CD4-positive, CD25-positive, alpha-beta regulatory T cell (primary cell): ENCODE results near the gene TBC1D22A. TPM values are rescaled to one million over a fixed set of nuclear protein-coding genes. Genes with fewer than 3 reads are reported as not detected.

Experiments
- ATAC-seq, 2 donors: fragments of 150-1000 bp; cut with Tn5 transposase; one replicate each; pipeline ENCODE4 v1.10.0; 2021; ENCODE audit warnings: low read depth in 2 of 2, moderate number of reproducible peaks in 2 of 2, moderate library complexity in 1 of 2
- DNase-seq, 3 donors: peaks; one replicate each; pipeline versions ENCODE4 v3.0.0 to v3.0.0-alpha.2; 2012 to 2022; ENCODE audit warnings: mixed read lengths in 1 of 3
- H3K27ac ChIP-seq: one replicate; pipeline ENCODE4 v1.7.0; 2013; ENCODE audit warnings: mild to moderate bottlenecking, low read length; ENCODE audit not compliant: insufficient read depth, poor library complexity, severe bottlenecking
- H3K27me3 ChIP-seq: one replicate; pipeline ENCODE4 v1.7.0; 2013; ENCODE audit warnings: low read length; ENCODE audit not compliant: control insufficient read depth, insufficient read depth
- H3K36me3 ChIP-seq: one replicate; pipeline ENCODE4 v1.7.0; 2013; ENCODE audit warnings: mild to moderate bottlenecking, low read length, moderate library complexity; ENCODE audit not compliant: control insufficient read depth, insufficient read depth
- H3K4me1 ChIP-seq: 2 replicates; pipeline ENCODE4 v1.7.0; 2013; ENCODE audit warnings: mild to moderate bottlenecking, low read length; ENCODE audit not compliant: insufficient read depth, control insufficient read depth, poor library complexity, severe bottlenecking
- H3K4me3 ChIP-seq: one replicate; pipeline ENCODE4 v1.7.0; 2013; ENCODE audit warnings: low read depth, mild to moderate bottlenecking, low read length, moderate library complexity
- H3K9me3 ChIP-seq, 2 experiments: 1 replicate in 1 of 2; 2 replicates in 1 of 2; pipeline ENCODE4 v1.7.0; 2013; ENCODE audit warnings: low read length in 2 of 2, mild to moderate bottlenecking in 1 of 2, moderate library complexity in 1 of 2; ENCODE audit not compliant: control insufficient read depth in 2 of 2
- H3K27ac Mint-ChIP-seq, 3 donors: one replicate each; pipeline ENCODE4 v1.8.0; 2020 to 2022; ENCODE audit warnings: mild to moderate bottlenecking in 3 of 3, mixed read lengths in 3 of 3, moderate library complexity in 2 of 3
- H3K27me3 Mint-ChIP-seq: one replicate; pipeline ENCODE4 v1.8.0; 2022; ENCODE audit warnings: mild to moderate bottlenecking, mixed read lengths
- H3K36me3 Mint-ChIP-seq: one replicate; pipeline ENCODE4 v1.8.0; 2020; ENCODE audit warnings: mixed read lengths
- H3K4me1 Mint-ChIP-seq, 4 donors: one replicate each; pipeline ENCODE4 v1.8.0; 2020 to 2022; ENCODE audit warnings: mixed read lengths in 4 of 4, mild to moderate bottlenecking in 1 of 4
- H3K4me3 Mint-ChIP-seq, 4 donors: one replicate each; pipeline ENCODE4 v1.8.0; 2020 to 2022; ENCODE audit warnings: mild to moderate bottlenecking in 4 of 4, mixed read lengths in 4 of 4, moderate library complexity in 3 of 4
- H3K9me3 Mint-ChIP-seq, 7 donors: one replicate each; pipeline ENCODE4 v1.8.0; 2020 to 2022; ENCODE audit warnings: mixed read lengths in 7 of 7, mild to moderate bottlenecking in 3 of 7, moderate library complexity in 2 of 7
- polyA plus RNA-seq, 4 donors: library from polyadenylated mRNA; unstranded; fragments of 300-500 nt; fragmentation: Illumina TruSeq; gene quantifications; one replicate each; pipeline ENCODE4 v1.2.3, GENCODE V29; 2021
- total RNA-seq: library from RNA; stranded (reverse); gene quantifications from one replicate; pipeline ENCODE4 v1.2.3, GENCODE V29; 2022

TBC1D22A gene
- total and polyA plus RNA-seq, 5 donors from 2014 or later, result 19.8 to 42.5 (median 24.3) TPM

GRCh38 chr22:47017245-47017644, 254.8 kb downstream of the TBC1D22A start:
- Histone ChIP-seq H3K36me3 (no peaks in the 10 kb centered on the region), H3K9me3 (peaks cover 2 to 6% of the 10 kb centered on the region in 2 experiments), H3K27me3 (no peaks in the 10 kb centered on the region), H3K4me3 (no peak overlapping the region), H3K27ac (no peak overlapping the region), H3K4me1 (no peaks in the 10 kb centered on the region)
- peaks cover 0 to 11% (median 0%) of the 10 kb centered on the region in 7 donors for H3K9me3 Mint-ChIP-seq
- no peak overlapping the region for H3K4me3 Mint-ChIP-seq
- peaks cover 17% of the 10 kb centered on the region for H3K36me3 Mint-ChIP-seq
- DNase-seq, result no peak
- H3K4me1 Mint-ChIP-seq, result peaks cover 3 to 28% (median 17%) of the 10 kb centered on the region in 4 donors
- H3K27ac Mint-ChIP-seq, result no peak overlapping the region
- H3K27me3 Mint-ChIP-seq, result no peaks in the 10 kb centered on the region
- no peak for ATAC-seq

DNA sequence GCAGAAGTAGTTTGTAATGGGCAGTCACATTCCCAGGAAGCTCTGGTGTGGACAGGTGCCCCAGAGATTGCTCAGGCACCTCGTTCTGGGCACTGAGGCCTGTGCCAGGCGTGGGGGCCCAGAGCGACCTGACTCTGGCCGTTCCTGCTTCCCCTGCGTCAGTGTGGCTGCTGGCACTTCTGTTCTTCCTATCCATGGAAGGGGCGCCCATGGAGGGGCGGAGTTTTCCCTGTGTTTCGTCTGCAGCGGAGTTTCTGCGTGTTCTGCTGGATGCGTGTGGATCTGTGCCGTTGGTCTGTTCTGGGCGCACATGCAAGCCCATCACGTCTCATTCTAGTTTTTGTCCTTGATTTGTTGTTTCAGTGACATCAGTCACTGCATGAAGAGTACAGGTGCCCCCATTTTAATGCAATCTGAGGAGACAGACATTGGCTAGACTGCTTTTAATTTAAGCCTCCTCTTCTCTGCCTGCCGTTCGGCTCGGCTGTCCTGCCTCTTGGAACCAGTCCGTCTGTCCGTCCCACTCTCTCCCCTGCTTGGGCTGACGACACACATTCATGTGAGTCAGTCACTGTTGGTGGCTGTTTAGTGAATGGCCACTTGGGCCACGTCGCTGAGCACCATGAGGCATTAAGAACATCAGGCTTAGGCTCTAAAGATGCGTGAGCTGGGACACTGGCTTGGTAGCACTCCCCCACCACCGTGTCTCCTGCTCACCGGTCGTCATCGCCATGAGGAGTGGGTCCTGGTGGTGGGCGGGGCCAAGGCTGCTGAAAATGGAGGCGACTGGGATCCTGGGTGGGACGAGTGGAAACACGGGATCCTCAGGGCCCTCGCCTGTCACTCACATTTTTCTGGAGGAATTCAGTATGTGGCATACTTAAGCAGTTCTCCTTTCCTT, 255.8 kb downstream of the TBC1D22A start:
- no peaks in the 10 kb centered on the region for H3K27me3 Mint-ChIP-seq
- H3K27ac Mint-ChIP-seq, result no peak overlapping the region
- Histone ChIP-seq H3K4me3 (no peak overlapping the region), H3K9me3 (peaks cover 2 to 6% of the 10 kb centered on the region in 2 experiments), H3K4me1 (no peaks in the 10 kb centered on the region), H3K27ac (no peak overlapping the region), H3K36me3 (no peaks in the 10 kb centered on the region), H3K27me3 (no peaks in the 10 kb centered on the region)
- ATAC-seq (no peak), DNase-seq (no peak)
- H3K4me1 Mint-ChIP-seq, result peaks cover 8 to 30% (median 16%) of the 10 kb centered on the region in 4 donors
- H3K4me3 Mint-ChIP-seq, result no peak overlapping the region
- H3K9me3 Mint-ChIP-seq, result peaks cover 0 to 11% (median 0%) of the 10 kb centered on the region in 7 donors
- peaks cover 12% of the 10 kb centered on the region for H3K36me3 Mint-ChIP-seq

- ATAC-seq (no peak), DNase-seq (no peak)
- Histone ChIP-seq H3K27me3 (no peaks in the 10 kb centered on the region), H3K9me3 (peaks cover 2 to 6% of the 10 kb centered on the region in 2 experiments), H3K36me3 (no peaks in the 10 kb centered on the region), H3K4me1 (no peaks in the 10 kb centered on the region), H3K4me3 (no peak overlapping the region), H3K27ac (no peak overlapping the region)
- Mint-ChIP-seq H3K27me3 (no peaks in the 10 kb centered on the region), H3K9me3 (peaks cover 0 to 11% (median 0%) of the 10 kb centered on the region in 7 donors), H3K36me3 (peaks cover 12% of the 10 kb centered on the region), H3K4me3 (peak overlapping the region in 1 of 4 donors; percentile 59), H3K4me1 (peaks cover 8 to 30% (median 17%) of the 10 kb centered on the region in 4 donors), H3K27ac (peak overlapping the region in 1 of 3 donors; percentile 82)
These were observed 256.8 kb downstream of the TBC1D22A start for GRCh38 chr22:47019012-47019790.

- Histone ChIP-seq H3K36me3 (no peaks in the 10 kb centered on the region), H3K9me3 (peaks cover 2 to 6% of the 10 kb centered on the region in 2 experiments), H3K27ac (no peak overlapping the region), H3K27me3 (no peaks in the 10 kb centered on the region), H3K4me3 (no peak overlapping the region), H3K4me1 (no peaks in the 10 kb centered on the region)
- H3K4me1 Mint-ChIP-seq, result peaks cover 8 to 36% (median 17%) of the 10 kb centered on the region in 4 donors
- H3K36me3 Mint-ChIP-seq, result peaks cover 12% of the 10 kb centered on the region
- no peak overlapping the region for H3K4me3 Mint-ChIP-seq
- ATAC-seq, result no peak
- H3K27me3 Mint-ChIP-seq, result no peaks in the 10 kb centered on the region
- no peak for DNase-seq
- peaks cover 0 to 11% (median 0%) of the 10 kb centered on the region in 7 donors for H3K9me3 Mint-ChIP-seq
- H3K27ac Mint-ChIP-seq, result no peak overlapping the region
These were observed 257.7 kb downstream of the TBC1D22A start for GRCh38 chr22:47020166-47020565.

GRCh38 chr22:47021371-47022074, 259.1 kb downstream of the TBC1D22A start:
- Histone ChIP-seq H3K27me3 (no peaks in the 10 kb centered on the region), H3K4me1 (no peaks in the 10 kb centered on the region), H3K4me3 (no peak overlapping the region), H3K27ac (no peak overlapping the region), H3K9me3 (peaks cover 2 to 6% of the 10 kb centered on the region in 2 experiments), H3K36me3 (no peaks in the 10 kb centered on the region)
- peaks cover 8 to 41% (median 21%) of the 10 kb centered on the region in 4 donors for H3K4me1 Mint-ChIP-seq
- no peak for DNase-seq
- H3K36me3 Mint-ChIP-seq, result peaks cover 12% of the 10 kb centered on the region
- H3K27me3 Mint-ChIP-seq, result no peaks in the 10 kb centered on the region
- no peak for ATAC-seq
- H3K4me3 Mint-ChIP-seq, result peak overlapping the region in 1 of 4 donors; percentile 54
- H3K27ac Mint-ChIP-seq, result peak overlapping the region in 2 of 3 donors; percentile 53 to 84
- peaks cover 0 to 11% (median 0%) of the 10 kb centered on the region in 7 donors for H3K9me3 Mint-ChIP-seq

- Mint-ChIP-seq H3K27me3 (no peaks in the 10 kb centered on the region), H3K4me1 (peaks cover 8 to 39% (median 21%) of the 10 kb centered on the region in 4 donors), H3K4me3 (no peak overlapping the region), H3K9me3 (peaks cover 0 to 11% (median 0%) of the 10 kb centered on the region in 7 donors), H3K36me3 (peaks cover 12% of the 10 kb centered on the region), H3K27ac (peak overlapping the region in 2 of 3 donors; percentile 72 to 84)
- H3K27ac ChIP-seq, result no peak overlapping the region
- DNase-seq (no peak), ATAC-seq (no peak)
- no peak overlapping the region for H3K4me3 ChIP-seq
- no peaks in the 10 kb centered on the region for H3K36me3 ChIP-seq
- H3K9me3 ChIP-seq, result peaks cover 2 to 6% of the 10 kb centered on the region in 2 experiments
- H3K4me1 ChIP-seq, result no peaks in the 10 kb centered on the region
- no peaks in the 10 kb centered on the region for H3K27me3 ChIP-seq
These were observed 259.6 kb downstream of the TBC1D22A start for GRCh38 chr22:47022075-47022473.

- ATAC-seq, result no peak
- no peaks in the 10 kb centered on the region for H3K4me1 ChIP-seq
- Mint-ChIP-seq H3K4me3 (no peak overlapping the region), H3K4me1 (peaks cover 8 to 35% (median 21%) of the 10 kb centered on the region in 4 donors), H3K36me3 (peaks cover 12% of the 10 kb centered on the region), H3K27me3 (no peaks in the 10 kb centered on the region), H3K9me3 (peaks cover 0 to 11% (median 0%) of the 10 kb centered on the region in 7 donors), H3K27ac (peak overlapping the region in 2 of 3 donors; percentile 72 to 84)
- H3K36me3 ChIP-seq, result no peaks in the 10 kb centered on the region
- H3K4me3 ChIP-seq, result no peak overlapping the region
- no peaks in the 10 kb centered on the region for H3K27me3 ChIP-seq
- DNase-seq, result no peak
- H3K9me3 ChIP-seq, result peaks cover 2 to 6% of the 10 kb centered on the region in 2 experiments
- no peak overlapping the region for H3K27ac ChIP-seq
These were observed 260.0 kb downstream of the TBC1D22A start for GRCh38 chr22:47022475-47022874.
